ENCODE data around the gene L3MBTL4.

Gene L3MBTL4

DNA sequence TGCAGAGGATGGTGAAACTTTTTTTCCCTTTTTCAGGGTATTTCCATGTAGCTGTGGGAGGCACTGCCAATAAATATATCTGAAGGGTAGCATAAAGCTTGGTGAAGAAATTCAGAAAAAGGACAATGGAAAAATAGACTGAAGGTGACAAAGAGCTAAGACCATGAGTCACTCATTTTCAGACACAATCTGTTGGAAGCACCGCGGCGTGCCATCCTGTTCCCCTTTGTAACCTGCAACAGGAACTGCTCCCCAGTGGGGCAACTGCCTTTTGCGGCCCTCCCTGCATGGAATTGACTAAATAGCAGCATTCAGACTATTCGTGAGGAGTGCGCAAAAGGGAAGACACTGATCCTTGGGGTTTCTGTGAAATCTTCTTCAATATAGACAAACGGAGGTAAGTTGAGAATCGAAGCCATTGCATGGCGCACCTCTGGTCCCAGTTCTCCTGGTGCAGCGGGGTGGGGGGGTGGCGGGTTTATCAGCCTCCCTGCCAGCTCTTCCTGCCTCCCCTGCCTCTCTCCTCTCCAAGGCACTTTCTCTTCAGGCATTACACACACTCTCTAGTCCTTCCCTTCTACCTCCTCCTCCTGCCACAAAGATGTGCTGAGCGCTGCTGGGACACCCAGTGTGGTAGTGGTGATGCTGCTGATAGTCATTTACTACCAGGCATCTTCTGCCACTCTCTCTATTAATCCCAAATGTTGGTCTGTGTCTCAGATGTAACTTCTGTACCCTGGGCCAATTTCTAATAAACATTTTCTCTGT, 393.2 kb downstream of the L3MBTL4 start:
- TF ChIP-seq FOXM1 (IDR thresholded peaks at IDR 0.05; ENCODE audit: borderline replicate concordance, low read depth): no peak
- no peak for TF ChIP-seq CEBPB (IDR thresholded peaks at IDR 0.05)
- TF ChIP-seq EGR1 (IDR thresholded peaks at IDR 0.05): no peak
- no peak for TF ChIP-seq USF1 (IDR thresholded peaks at IDR 0.05)
- TF ChIP-seq TEAD4 (IDR thresholded peaks at IDR 0.05): no peak
- TF ChIP-seq, protein P1, sequence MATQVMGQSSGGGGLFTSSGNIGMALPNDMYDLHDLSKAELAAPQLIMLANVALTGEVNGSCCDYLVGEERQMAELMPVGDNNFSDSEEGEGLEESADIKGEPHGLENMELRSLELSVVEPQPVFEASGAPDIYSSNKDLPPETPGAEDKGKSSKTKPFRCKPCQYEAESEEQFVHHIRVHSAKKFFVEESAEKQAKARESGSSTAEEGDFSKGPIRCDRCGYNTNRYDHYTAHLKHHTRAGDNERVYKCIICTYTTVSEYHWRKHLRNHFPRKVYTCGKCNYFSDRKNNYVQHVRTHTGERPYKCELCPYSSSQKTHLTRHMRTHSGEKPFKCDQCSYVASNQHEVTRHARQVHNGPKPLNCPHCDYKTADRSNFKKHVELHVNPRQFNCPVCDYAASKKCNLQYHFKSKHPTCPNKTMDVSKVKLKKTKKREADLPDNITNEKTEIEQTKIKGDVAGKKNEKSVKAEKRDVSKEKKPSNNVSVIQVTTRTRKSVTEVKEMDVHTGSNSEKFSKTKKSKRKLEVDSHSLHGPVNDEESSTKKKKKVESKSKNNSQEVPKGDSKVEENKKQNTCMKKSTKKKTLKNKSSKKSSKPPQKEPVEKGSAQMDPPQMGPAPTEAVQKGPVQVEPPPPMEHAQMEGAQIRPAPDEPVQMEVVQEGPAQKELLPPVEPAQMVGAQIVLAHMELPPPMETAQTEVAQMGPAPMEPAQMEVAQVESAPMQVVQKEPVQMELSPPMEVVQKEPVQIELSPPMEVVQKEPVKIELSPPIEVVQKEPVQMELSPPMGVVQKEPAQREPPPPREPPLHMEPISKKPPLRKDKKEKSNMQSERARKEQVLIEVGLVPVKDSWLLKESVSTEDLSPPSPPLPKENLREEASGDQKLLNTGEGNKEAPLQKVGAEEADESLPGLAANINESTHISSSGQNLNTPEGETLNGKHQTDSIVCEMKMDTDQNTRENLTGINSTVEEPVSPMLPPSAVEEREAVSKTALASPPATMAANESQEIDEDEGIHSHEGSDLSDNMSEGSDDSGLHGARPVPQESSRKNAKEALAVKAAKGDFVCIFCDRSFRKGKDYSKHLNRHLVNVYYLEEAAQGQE (IDR thresholded peaks at IDR 0.05; ENCODE audit: low read depth): no peak
- no peak for TF ChIP-seq NFIC (IDR thresholded peaks at IDR 0.05)
- no peak for TF ChIP-seq RAD21 (IDR thresholded peaks at IDR 0.05; ENCODE audit: low read depth)
- no peak for TF ChIP-seq TAF1 (IDR thresholded peaks at IDR 0.05; ENCODE audit: low read depth)
- TF ChIP-seq TCF12 (IDR thresholded peaks at IDR 0.05; ENCODE audit: low read depth): no peak
- TF ChIP-seq YY1 (IDR thresholded peaks at IDR 0.05; ENCODE audit: low read depth): no peak
- TF ChIP-seq, protein P2, sequence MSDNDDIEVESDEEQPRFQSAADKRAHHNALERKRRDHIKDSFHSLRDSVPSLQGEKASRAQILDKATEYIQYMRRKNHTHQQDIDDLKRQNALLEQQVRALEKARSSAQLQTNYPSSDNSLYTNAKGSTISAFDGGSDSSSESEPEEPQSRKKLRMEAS (IDR thresholded peaks at IDR 0.05): no peak
- no peak for TF ChIP-seq EP300 (IDR thresholded peaks at IDR 0.05; ENCODE audit: borderline replicate concordance)

- TF ChIP-seq YY1 (IDR thresholded peaks at IDR 0.05; ENCODE audit: low read depth) (no peak), TCF12 (IDR thresholded peaks at IDR 0.05; ENCODE audit: low read depth) (no peak), CEBPB (IDR thresholded peaks at IDR 0.05) (no peak), NFIC (IDR thresholded peaks at IDR 0.05) (no peak), USF1 (IDR thresholded peaks at IDR 0.05) (no peak), ZBTB7A (IDR thresholded peaks at IDR 0.05; ENCODE audit: low read depth) (no peak), EP300 (IDR thresholded peaks at IDR 0.05; ENCODE audit: borderline replicate concordance) (no peak), FOXM1 (IDR thresholded peaks at IDR 0.05; ENCODE audit: borderline replicate concordance, low read depth) (no peak), TEAD4 (IDR thresholded peaks at IDR 0.05) (no peak), EGR1 (IDR thresholded peaks at IDR 0.05) (no peak), RAD21 (IDR thresholded peaks at IDR 0.05; ENCODE audit: low read depth) (no peak), TAF1 (IDR thresholded peaks at IDR 0.05; ENCODE audit: low read depth) (no peak), CREB1 (IDR thresholded peaks at IDR 0.05; ENCODE audit: low read depth) (no peak)
- TF ChIP-seq, protein P1 (IDR thresholded peaks at IDR 0.05; ENCODE audit: low read depth): no peak
- TF ChIP-seq, protein P2 (IDR thresholded peaks at IDR 0.05): no peak
Measured at GRCh38 chr18:6018671-6019070, 396.0 kb downstream of the L3MBTL4 start.

DNA sequence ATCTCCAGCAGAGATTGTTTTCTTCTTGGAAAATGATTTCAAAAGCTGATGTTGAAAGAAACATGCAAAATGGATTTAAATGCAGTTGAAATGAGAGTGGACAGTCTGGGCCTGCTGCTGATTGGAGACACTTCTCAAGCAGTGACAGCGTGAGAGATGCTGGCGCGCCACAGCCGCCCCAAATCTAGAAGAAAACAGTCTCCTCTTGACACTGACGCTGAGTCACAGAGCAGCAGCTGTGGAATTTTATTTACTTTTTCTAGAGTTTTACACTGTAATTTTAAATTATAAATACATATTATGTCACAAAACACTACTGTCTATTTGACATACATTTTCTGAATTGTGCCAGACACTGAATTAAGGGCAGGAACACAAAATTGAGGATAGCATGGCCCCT, 397.5 kb downstream of the L3MBTL4 start:
- TF ChIP-seq EP300 (IDR thresholded peaks at IDR 0.05; ENCODE audit: borderline replicate concordance): no peak
- no peak for TF ChIP-seq USF1 (IDR thresholded peaks at IDR 0.05)
- no peak for TF ChIP-seq FOXM1 (IDR thresholded peaks at IDR 0.05; ENCODE audit: borderline replicate concordance, low read depth)
- TF ChIP-seq EGR1 (IDR thresholded peaks at IDR 0.05): no peak
- TF ChIP-seq, protein P1 (IDR thresholded peaks at IDR 0.05; ENCODE audit: low read depth): no peak
- no peak for TF ChIP-seq RAD21 (IDR thresholded peaks at IDR 0.05; ENCODE audit: low read depth)

GRCh38 chr18:6015364-6015763, 399.3 kb downstream of the L3MBTL4 start:
- TF ChIP-seq ZBTB7A (IDR thresholded peaks at IDR 0.05; ENCODE audit: low read depth): no peak
- TF ChIP-seq USF1 (IDR thresholded peaks at IDR 0.05): no peak
